RWPE2 (cell line): ENCODE results near the gene PSMD1.
A peak's percentile ranks its signal among the peaks of the same experiment; 100 is the strongest.

ENCODE experiments used
- ATAC-seq: fragments of 200-7000 bp; cut with Tn5 transposase; 3 replicates; pipeline ENCODE4 v1.9.1; 2021; ENCODE audit warnings: low read depth
- DNase-seq: peaks from one replicate; pipeline ENCODE4 v3.0.0-alpha.2; 2020; ENCODE audit warnings: low spot score
- H3K27ac ChIP-seq: fragments of 450-650 bp; 2 replicates; pipeline ENCODE4 v1.5.1; 2017; ENCODE audit warnings: mild to moderate bottlenecking; ENCODE audit not compliant: poor library complexity, severe bottlenecking
- H3K27me3 ChIP-seq: fragments of 250-450 bp; sonication (Bioruptor Pico); 2 replicates; pipeline ENCODE4 v1.5.1; 2021; ENCODE audit warnings: mild to moderate bottlenecking, moderate library complexity; ENCODE audit not compliant: insufficient read depth, poor library complexity, severe bottlenecking
- H3K36me3 ChIP-seq: fragments of 250-450 bp; sonication (Bioruptor Pico); 2 replicates; pipeline ENCODE4 v1.5.1; 2020; ENCODE audit warnings: low read depth, mild to moderate bottlenecking, moderate library complexity
- H3K4me1 ChIP-seq: fragments of 250-450 bp; sonication (Bioruptor Pico); 2 replicates; pipeline ENCODE4 v1.5.1; 2021; ENCODE audit warnings: mild to moderate bottlenecking, moderate library complexity; ENCODE audit not compliant: insufficient read depth, poor library complexity, severe bottlenecking
- H3K4me3 ChIP-seq: fragments of 250-450 bp; sonication (Bioruptor Pico); 2 replicates; pipeline ENCODE4 v1.5.1; 2021; ENCODE audit warnings: mild to moderate bottlenecking, moderate library complexity; ENCODE audit not compliant: severe bottlenecking
- H3K9me3 ChIP-seq: fragments of 250-450 bp; sonication (Bioruptor Pico); 2 replicates; pipeline ENCODE4 v1.5.1; 2021; ENCODE audit warnings: mild to moderate bottlenecking, moderate library complexity; ENCODE audit not compliant: severe bottlenecking
- TF ChIP-seq, protein P1 (sequence below): fragments of 450-650 bp; IDR thresholded peaks from one replicate; pipeline ENCODE4 v1.5.1; 2017; ENCODE audit warnings: mild to moderate bottlenecking, moderate library complexity; ENCODE audit not compliant: poor library complexity, severe bottlenecking

The PSMD1 gene

GRCh38 chr2:231124838-231125568 is 68.3 kb downstream of the PSMD1 start, which contains the start of gene HTR2B:
Gene HTR2B, minus strand, starts transcription at chr2:231125042. Its CDS starts 1,278 bp downstream, at chr2:231123764.
- DNase-seq (no peak), ATAC-seq (no peak)
- Histone ChIP-seq H3K4me1 (peaks cover 16% of the 10 kb centered on the region), H3K9me3 (no peaks in the 10 kb centered on the region), H3K27me3 (no peaks in the 10 kb centered on the region), H3K4me3 (no peak within 1 kb of the TSS), H3K36me3 (no peaks in the 10 kb centered on the region; the same call in 1 of the 2 replicates), H3K27ac (no peak within 1 kb of the TSS)
- TF ChIP-seq, protein P1, sequence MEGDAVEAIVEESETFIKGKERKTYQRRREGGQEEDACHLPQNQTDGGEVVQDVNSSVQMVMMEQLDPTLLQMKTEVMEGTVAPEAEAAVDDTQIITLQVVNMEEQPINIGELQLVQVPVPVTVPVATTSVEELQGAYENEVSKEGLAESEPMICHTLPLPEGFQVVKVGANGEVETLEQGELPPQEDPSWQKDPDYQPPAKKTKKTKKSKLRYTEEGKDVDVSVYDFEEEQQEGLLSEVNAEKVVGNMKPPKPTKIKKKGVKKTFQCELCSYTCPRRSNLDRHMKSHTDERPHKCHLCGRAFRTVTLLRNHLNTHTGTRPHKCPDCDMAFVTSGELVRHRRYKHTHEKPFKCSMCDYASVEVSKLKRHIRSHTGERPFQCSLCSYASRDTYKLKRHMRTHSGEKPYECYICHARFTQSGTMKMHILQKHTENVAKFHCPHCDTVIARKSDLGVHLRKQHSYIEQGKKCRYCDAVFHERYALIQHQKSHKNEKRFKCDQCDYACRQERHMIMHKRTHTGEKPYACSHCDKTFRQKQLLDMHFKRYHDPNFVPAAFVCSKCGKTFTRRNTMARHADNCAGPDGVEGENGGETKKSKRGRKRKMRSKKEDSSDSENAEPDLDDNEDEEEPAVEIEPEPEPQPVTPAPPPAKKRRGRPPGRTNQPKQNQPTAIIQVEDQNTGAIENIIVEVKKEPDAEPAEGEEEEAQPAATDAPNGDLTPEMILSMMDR, result no peak

GRCh38 chr2:231126123-231126522 is 69.5 kb downstream of the PSMD1 start:
- H3K27ac ChIP-seq, result no peak overlapping the region
- H3K4me3 ChIP-seq, result no peak overlapping the region
- peaks cover 24% of the 10 kb centered on the region for H3K4me1 ChIP-seq
- TF ChIP-seq, protein P1, result no peak
- ATAC-seq (no peak), DNase-seq (no peak)
- no peaks in the 10 kb centered on the region for H3K9me3 ChIP-seq
- H3K27me3 ChIP-seq, result no peaks in the 10 kb centered on the region
- no peaks in the 10 kb centered on the region; the same call in 1 of the 2 replicates for H3K36me3 ChIP-seq

- Histone ChIP-seq H3K27ac (peak overlapping the region; percentile 11), H3K27me3 (no peaks in the 10 kb centered on the region), H3K4me3 (no peak overlapping the region), H3K9me3 (no peaks in the 10 kb centered on the region), H3K36me3 (no peaks in the 10 kb centered on the region; the same call in none of the 2 replicates), H3K4me1 (peaks cover 32% of the 10 kb centered on the region)
- no peak for ATAC-seq
- TF ChIP-seq, protein P1, result no peak
- DNase-seq, result no peak
Observed at GRCh38 chr2:231127480-231127879, 70.8 kb downstream of the PSMD1 start.

GRCh38 chr2:231127936-231128335 is 71.3 kb downstream of the PSMD1 start:
- TF ChIP-seq, protein P1, result no peak
- H3K4me1 ChIP-seq, result peaks cover 33% of the 10 kb centered on the region
- DNase-seq (no peak), ATAC-seq (peak; percentile 74; the same call in 2 of the 3 replicates)
- no peaks in the 10 kb centered on the region for H3K9me3 ChIP-seq
- H3K27ac ChIP-seq, result peak overlapping the region; percentile 11
- H3K4me3 ChIP-seq, result no peak overlapping the region
- H3K27me3 ChIP-seq, result no peaks in the 10 kb centered on the region
- no peaks in the 10 kb centered on the region; the same call in none of the 2 replicates for H3K36me3 ChIP-seq

DNA sequence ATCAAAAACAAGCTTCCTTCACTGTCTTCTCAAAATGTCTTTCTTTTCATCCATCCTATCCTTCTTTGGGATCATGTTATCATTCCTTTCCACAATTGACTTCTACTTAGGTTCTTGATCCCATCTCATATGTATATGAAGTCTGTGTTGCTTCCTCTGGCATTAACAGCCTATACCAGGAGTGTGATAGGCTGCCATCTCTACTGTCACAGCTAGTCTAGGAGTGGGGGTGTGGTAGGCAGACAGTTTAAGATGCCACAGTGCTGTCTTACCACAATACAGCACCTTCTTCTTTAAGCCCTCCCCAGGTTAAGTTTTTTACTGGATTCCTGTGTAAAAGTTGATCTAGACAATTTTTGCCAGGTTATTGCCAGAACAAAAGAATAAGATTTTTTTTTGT is 71.9 kb downstream of the PSMD1 start:
- H3K36me3 ChIP-seq, result no peaks in the 10 kb centered on the region; the same call in none of the 2 replicates
- TF ChIP-seq, protein P1, result no peak
- H3K27me3 ChIP-seq, result no peaks in the 10 kb centered on the region
- no peak overlapping the region for H3K4me3 ChIP-seq
- peaks cover 33% of the 10 kb centered on the region for H3K4me1 ChIP-seq
- H3K9me3 ChIP-seq, result no peaks in the 10 kb centered on the region
- no peak for DNase-seq
- H3K27ac ChIP-seq, result peak overlapping the region; percentile 11
- ATAC-seq, result no peak
